Activated naive CD8-positive, alpha-beta T cell treated with anti-CD3 and anti-CD28 coated beads, Interleukin-2, amount 50 U/mL, for 24 hours (primary cell): ENCODE data around the gene PKP3.
"Not testable (repeated sequence)": the region's sequence is repeated elsewhere in the genome, so short reads cannot be mapped to it uniquely, and the experiment has no call there.

Source experiments
- ATAC-seq: fragments of 150-1000 bp; cut with Tn5 transposase; one replicate; pipeline ENCODE4 v1.10.0; 2021
- DNase-seq: peaks from one replicate; pipeline ENCODE4 v3.0.0; 2021
- H3K27ac Mint-ChIP-seq: one replicate; pipeline ENCODE4 v1.8.0; 2021; ENCODE audit warnings: mild to moderate bottlenecking, mixed read lengths
- H3K27me3 Mint-ChIP-seq: one replicate; pipeline ENCODE4 v1.8.0; 2021; ENCODE audit warnings: mixed read lengths
- H3K36me3 Mint-ChIP-seq: one replicate; pipeline ENCODE4 v1.8.0; 2021; ENCODE audit warnings: low read depth, mixed read lengths
- H3K4me1 Mint-ChIP-seq: one replicate; pipeline ENCODE4 v1.8.0; 2021; ENCODE audit warnings: mixed read lengths
- H3K4me3 Mint-ChIP-seq: one replicate; pipeline ENCODE4 v1.8.0; 2021; ENCODE audit warnings: mild to moderate bottlenecking, moderate library complexity, mixed read lengths
- H3K9me3 Mint-ChIP-seq: one replicate; pipeline ENCODE4 v1.8.0; 2021; ENCODE audit warnings: mixed read lengths

Gene PKP3

DNA sequence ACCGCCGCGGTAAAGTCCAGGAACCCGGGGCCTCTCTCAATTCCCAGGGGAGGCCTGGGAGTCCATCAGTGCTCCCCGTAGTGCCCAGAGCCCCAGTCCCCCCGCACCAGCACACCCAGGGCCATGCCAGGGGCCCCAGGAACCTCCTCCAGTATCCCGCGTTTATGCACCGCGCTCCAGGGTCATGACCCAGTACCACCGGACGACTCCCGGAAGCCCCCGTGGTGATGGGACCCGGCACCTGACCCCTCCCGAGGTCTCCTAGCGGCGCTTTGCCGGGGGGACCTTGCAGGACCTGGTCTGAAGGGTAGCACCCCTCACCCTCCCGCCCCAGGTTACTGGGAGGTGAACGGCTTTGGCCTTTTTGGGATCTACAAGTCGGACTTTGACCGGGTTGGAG lies 13.5 kb upstream of the PKP3 start:
- Mint-ChIP-seq H3K27me3 (peaks cover 3% of the 10 kb centered on the region), H3K27ac (no peak overlapping the region), H3K9me3 (no peaks in the 10 kb centered on the region), H3K4me3 (no peak overlapping the region), H3K4me1 (peaks cover 4% of the 10 kb centered on the region), H3K36me3 (no peaks in the 10 kb centered on the region)
- ATAC-seq (no peak), DNase-seq (no peak)

DNA sequence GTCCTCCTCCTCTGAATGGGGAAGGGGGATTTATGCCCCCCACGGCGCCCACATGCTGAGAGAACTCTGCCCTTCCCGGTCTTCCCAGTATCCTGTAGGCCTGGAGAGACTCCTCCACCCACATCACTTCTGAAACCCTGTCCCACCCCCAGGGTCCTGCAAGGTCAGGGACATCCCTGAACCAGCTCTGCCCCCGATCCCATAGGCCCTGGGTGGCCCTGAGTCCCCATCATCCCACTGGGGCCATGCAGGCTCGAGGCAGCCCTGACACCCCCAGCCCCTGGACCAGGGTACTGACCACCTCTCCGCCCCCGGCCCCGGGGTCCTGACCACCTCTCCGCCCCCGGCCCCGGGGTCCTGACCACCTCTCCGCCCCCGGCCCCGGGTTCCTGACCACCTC lies 13.0 kb upstream of the PKP3 start:
- no peaks in the 10 kb centered on the region for H3K9me3 Mint-ChIP-seq
- H3K27ac Mint-ChIP-seq: no peak overlapping the region
- no peak overlapping the region for H3K4me3 Mint-ChIP-seq
- H3K4me1 Mint-ChIP-seq: peaks cover 4% of the 10 kb centered on the region
- peaks cover 3% of the 10 kb centered on the region for H3K27me3 Mint-ChIP-seq
- ATAC-seq: no peak
- H3K36me3 Mint-ChIP-seq: no peaks in the 10 kb centered on the region
- DNase-seq: no peak

DNA sequence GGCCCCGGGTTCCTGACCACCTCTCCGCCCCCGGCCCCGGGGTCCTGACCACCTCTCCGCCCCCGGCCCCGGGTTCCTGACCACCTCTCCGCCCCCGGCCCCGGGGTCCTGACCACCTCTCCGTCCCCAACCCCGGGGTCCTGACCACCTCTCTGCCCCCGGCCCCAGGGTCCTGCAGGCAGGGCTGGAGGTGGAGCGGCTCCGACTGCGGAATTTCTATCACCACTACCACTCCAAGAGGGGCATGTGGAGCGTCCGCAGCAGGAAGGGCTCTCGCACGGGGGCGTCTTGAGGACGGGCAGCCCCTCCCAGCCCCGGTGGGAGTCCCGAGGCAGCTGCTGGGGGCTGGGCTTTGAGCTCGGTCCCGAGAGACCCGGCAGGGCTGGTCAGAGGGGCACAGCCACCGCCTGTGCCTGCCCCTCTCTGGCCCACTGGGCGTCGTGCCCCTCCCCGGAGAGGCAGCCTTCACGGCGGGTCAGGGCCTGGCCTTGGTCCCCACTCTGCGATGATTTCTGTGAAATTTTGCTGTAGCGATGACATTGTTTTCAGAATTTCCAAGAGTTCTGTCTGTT lies 12.4 kb upstream of the PKP3 start:
- peaks cover 4% of the 10 kb centered on the region for H3K4me1 Mint-ChIP-seq
- peaks cover under 1% of the 10 kb centered on the region for H3K36me3 Mint-ChIP-seq
- peaks cover under 1% of the 10 kb centered on the region for H3K9me3 Mint-ChIP-seq
- no peak for DNase-seq
- H3K27me3 Mint-ChIP-seq: peaks cover 3% of the 10 kb centered on the region
- no peak overlapping the region for H3K4me3 Mint-ChIP-seq
- no peak overlapping the region for H3K27ac Mint-ChIP-seq
- ATAC-seq: no peak

DNA sequence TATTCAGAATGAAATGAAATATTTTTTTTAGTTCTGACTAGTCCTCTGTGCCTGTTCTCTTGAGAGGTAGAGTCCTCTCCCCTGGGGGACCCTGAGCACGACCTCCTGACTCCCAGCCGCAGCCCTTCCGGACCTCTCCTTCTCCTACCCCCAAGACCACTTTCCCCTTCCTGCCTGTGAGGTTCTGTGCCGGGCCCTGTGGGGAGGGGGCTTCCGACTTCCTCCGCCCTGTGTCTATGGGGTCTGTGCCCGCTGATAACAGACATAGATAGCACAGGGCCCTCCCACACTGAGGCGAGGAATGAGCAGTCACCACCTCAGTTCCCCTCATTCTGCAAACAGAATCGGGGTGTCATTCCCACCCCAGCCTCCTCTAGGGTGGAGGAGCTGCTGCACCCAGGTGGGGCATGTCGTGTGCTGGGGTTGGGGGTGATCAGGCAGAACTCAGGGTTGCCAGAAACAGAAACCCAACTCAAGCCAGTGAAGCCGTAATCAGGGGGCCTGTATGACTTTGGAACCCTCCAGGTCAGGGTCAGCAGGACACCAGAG lies 11.9 kb upstream of the PKP3 start:
- H3K4me3 Mint-ChIP-seq: no peak overlapping the region
- DNase-seq: no peak
- no peak overlapping the region for H3K27ac Mint-ChIP-seq

DNA sequence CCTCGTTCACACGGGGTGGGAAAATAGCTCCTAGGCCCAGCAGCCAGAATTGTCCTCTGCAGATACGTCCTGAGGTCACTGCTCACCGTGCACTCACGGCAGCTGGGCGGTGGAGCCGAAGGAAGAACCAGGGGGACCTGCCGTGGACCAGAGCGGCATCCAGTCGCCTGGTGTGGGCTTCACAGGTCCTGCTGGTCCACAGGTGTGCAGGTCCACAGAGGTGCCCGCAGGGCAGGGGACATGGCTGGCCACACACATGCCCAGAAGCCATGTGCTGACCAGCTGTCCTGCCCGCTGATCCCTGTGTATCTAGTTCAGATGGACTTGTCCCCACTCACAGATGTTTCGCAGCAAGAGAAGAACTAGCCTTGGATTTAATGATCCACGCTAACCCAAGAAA lies 10.6 kb upstream of the PKP3 start:
- Mint-ChIP-seq H3K4me1 (peaks cover 4% of the 10 kb centered on the region), H3K27me3 (peaks cover 3% of the 10 kb centered on the region), H3K36me3 (peaks cover 6% of the 10 kb centered on the region), H3K4me3 (no peak overlapping the region), H3K27ac (no peak overlapping the region), H3K9me3 (peaks cover 8% of the 10 kb centered on the region)
- DNase-seq: no peak
- no peak for ATAC-seq

More for the DNA sequence above, 11.9 kb upstream of the PKP3 start:
- Mint-ChIP-seq H3K36me3 (peaks cover 4% of the 10 kb centered on the region), H3K4me1 (peaks cover 4% of the 10 kb centered on the region), H3K9me3 (peaks cover 7% of the 10 kb centered on the region), H3K27me3 (peaks cover 3% of the 10 kb centered on the region)
- ATAC-seq: no peak

DNA sequence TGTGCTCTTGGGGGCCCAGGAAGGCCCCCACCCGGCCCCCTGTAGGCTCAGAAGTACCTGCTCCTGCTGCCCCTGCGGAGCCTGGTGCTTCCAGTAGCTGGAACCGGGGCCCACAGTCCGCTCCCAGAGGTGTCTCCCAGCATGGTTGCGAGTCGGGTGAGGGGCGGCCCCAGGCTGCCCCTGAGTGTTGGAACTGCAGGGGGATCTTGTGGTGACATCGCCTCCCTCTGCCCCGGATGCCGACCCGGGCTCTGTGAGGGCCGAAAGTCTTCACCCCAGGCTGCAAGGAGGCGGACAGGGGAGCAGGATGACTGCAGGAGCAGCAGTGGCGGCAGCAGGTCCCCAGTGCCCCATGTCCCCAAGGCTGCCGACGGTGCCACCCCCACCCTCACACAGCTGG lies 9.5 kb upstream of the PKP3 start:
- DNase-seq: no peak

DNA sequence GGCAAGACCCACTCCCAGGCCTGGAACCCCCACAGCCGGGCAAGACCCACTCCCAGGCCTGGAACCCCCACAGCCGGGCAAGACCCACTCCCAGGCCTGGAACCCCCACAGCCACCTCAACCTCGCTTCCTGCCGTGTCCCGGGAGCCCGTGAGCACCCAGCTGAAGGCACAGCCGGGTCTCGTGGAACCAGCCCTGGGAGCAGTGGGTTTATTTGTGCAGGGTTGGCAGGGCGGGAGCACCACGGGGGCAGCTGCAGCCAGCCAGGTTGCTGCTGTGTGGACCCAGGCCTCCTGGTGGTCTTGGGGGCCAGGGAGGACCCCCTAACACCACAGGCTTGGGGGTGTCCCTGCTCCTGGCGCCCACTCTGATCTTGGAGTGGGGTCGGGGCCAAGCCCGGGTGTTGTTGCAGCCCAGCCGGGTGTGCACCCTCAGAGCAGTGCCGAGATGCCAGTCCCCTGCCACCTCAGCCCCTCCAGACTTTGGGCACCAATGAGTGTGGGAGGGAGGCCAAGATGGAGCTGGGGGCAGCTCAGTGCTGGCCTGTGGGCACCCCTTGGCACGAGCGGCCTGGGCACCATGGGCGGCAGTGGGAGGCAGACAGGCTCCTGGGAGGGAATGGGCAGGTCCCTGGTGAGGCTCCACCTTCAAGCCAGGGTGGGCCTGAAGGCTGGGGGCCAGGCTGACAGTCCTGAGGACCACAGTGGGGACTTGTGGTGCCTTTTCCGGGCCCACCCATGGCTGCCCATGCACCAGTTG lies 8.2 kb upstream of the PKP3 start:
- Mint-ChIP-seq H3K27ac (no peak overlapping the region), H3K4me1 (peaks cover 4% of the 10 kb centered on the region), H3K9me3 (peaks cover 8% of the 10 kb centered on the region), H3K36me3 (peaks cover 6% of the 10 kb centered on the region), H3K27me3 (peaks cover 3% of the 10 kb centered on the region), H3K4me3 (no peak overlapping the region)
- ATAC-seq: no peak
- DNase-seq: no peak

More for the DNA sequence above, 9.5 kb upstream of the PKP3 start:
- H3K4me3 Mint-ChIP-seq: no peak overlapping the region
- H3K36me3 Mint-ChIP-seq: peaks cover 6% of the 10 kb centered on the region
- peaks cover 3% of the 10 kb centered on the region for H3K27me3 Mint-ChIP-seq
- no peak for ATAC-seq
- peaks cover 4% of the 10 kb centered on the region for H3K4me1 Mint-ChIP-seq
- H3K27ac Mint-ChIP-seq: no peak overlapping the region
- peaks cover 8% of the 10 kb centered on the region for H3K9me3 Mint-ChIP-seq

DNA sequence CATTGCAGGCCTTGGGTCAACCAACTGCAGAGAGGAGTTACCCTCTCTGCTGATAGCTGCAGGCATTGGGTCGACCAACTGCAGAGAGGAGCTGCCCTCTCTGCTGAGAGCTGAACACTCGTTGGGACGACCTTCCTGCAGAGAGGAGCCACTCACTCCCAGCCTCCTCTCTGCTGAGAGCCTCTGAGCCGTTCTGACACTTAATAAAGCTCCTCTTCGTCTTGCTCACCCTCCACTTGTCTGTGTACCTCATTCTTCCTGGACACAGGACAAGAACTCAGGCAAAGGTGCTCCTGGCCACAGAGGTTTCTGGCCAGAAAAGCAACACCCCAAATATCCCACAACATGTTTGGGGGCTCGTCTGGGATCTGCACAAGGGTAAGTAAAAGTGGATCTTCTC lies 7.5 kb upstream of the PKP3 start:
- peaks cover 8% of the 10 kb centered on the region for H3K9me3 Mint-ChIP-seq
- peaks cover 6% of the 10 kb centered on the region for H3K36me3 Mint-ChIP-seq
- ATAC-seq (no peak), DNase-seq (no peak)
- peaks cover 3% of the 10 kb centered on the region for H3K27me3 Mint-ChIP-seq
- no peak overlapping the region for H3K4me3 Mint-ChIP-seq
- peaks cover 4% of the 10 kb centered on the region for H3K4me1 Mint-ChIP-seq
- no peak overlapping the region for H3K27ac Mint-ChIP-seq

DNA sequence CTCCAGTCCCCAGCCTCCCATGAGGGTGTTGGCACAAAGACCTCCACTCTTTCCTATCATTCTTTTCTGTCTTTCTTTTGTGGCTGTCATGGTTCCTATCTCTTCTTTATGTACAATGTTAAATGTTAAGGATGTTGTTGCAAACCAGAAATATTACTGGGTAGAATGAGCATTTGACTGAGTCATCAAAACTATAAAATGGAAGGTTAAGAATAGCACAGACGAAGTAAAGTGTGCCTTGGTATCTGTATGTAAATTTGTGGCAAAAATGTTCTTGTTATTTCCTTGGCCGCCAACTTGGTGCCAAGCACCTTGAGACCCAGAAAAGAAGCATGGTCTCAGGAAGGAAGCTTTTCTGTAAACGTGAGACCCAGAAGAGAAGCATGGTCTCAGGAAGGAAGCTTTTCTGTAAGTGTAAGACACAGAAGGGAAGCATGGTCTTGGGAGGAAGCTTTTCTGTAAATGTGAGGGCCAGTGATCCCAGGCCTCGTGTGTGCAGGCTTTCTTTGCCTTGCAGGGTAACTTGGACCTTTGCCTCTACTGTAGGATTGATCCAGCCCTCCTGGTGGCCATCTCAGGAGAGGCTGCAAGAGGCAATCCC lies 6.7 kb upstream of the PKP3 start:
- DNase-seq (no peak), ATAC-seq (no peak)
- Mint-ChIP-seq H3K27me3 (no peaks in the 10 kb centered on the region), H3K4me3 (no peak overlapping the region), H3K9me3 (peaks cover 8% of the 10 kb centered on the region), H3K4me1 (no peaks in the 10 kb centered on the region), H3K36me3 (peaks cover 6% of the 10 kb centered on the region), H3K27ac (no peak overlapping the region)

DNA sequence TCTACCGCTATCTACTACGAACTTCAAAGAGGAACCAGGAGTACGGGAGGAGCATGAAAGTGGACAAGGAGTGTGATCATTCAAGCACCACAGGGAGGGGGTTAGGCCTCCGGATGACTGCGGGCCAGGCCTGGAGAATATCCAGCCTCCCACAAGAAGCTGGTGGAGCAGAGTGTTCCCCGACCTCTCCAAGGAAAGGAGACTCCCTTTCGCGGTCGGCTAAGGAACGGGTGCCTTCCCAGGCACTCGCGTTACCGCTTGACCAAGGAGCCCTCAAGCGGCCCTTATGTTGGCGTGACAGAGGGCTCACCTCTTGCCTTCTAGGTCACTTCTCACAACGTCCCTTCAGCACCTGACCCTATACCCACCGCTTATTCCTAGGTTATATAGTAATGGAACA lies 4.6 kb upstream of the PKP3 start:
- not testable (repeated sequence) for H3K9me3 Mint-ChIP-seq, H3K27me3 Mint-ChIP-seq, H3K4me1 Mint-ChIP-seq, DNase-seq, H3K36me3 Mint-ChIP-seq, H3K4me3 Mint-ChIP-seq, H3K27ac Mint-ChIP-seq, ATAC-seq

DNA sequence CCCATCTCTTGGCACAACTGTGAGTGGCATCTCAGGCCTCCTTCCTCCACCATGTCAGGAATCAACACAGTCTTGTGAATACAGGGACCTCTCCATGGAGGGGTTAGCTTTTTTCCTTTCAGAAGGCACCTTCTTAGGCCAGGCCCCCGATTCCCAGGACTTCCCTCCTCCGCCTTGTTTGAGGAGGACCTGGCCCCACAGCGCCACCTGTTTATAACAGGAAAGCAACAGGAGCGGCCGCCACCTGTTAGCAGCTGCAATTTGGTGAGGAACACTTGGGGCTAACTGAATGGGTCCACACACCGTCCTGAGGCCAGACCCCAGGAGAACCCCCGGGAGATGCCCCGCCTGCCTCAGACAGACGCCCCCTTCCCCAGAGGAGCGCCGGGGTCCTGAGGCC lies 3.8 kb upstream of the PKP3 start:
- ATAC-seq: no peak
- no peak overlapping the region for H3K27ac Mint-ChIP-seq
- H3K9me3 Mint-ChIP-seq: peaks cover 8% of the 10 kb centered on the region
- no peak for DNase-seq
- H3K27me3 Mint-ChIP-seq: no peaks in the 10 kb centered on the region
- no peak overlapping the region for H3K4me3 Mint-ChIP-seq
- peaks cover 6% of the 10 kb centered on the region for H3K36me3 Mint-ChIP-seq
- H3K4me1 Mint-ChIP-seq: no peaks in the 10 kb centered on the region

DNA sequence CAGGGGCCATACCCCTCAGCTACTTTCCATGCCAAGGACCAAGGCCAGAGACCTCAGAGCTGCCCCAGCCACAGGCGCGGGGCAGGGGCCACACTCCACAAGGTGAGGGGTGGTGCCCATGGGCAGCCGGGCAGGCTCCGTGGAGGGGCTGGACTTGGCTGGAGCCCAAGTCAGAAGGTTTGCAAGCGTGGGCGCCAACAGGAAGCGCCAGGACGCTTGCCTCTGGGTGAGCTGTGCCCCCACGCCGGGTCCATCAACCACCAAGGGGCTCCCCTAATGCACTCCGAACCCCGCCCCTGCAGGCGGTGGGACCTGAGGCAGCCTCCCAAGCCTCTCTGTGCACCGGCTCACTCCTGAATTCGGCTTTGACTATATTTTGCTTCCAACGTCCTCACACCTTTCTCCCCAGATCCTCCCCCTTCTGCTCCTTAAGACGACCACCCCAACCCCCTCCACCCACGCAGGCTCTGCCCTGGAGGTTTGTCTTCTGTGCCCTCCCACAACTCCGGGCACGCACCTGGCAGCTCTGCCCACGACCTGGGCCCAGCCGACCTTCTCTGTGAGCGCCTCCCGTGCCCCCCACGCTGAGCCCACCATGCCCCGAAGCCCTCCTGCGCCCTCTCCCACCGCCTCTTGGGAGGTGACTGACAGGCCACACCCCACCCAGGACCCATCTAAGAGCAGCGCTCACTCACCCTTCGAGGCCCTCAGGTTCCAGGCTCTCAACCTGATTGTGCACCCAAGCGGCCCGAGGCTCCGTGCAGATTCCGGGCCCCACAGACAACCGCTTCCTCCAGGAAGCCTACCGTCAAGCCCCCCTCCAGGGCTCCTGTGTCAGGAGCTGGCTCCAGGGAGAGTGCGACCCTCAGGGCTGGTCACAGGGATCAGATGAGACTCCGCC lies 2.6 kb upstream of the PKP3 start:
- H3K9me3 Mint-ChIP-seq: peaks cover 8% of the 10 kb centered on the region
- no peaks in the 10 kb centered on the region for H3K4me1 Mint-ChIP-seq
- DNase-seq (no peak), ATAC-seq (no peak)
- no peak overlapping the region for H3K27ac Mint-ChIP-seq
- H3K36me3 Mint-ChIP-seq: peaks cover 6% of the 10 kb centered on the region
- H3K27me3 Mint-ChIP-seq: no peaks in the 10 kb centered on the region
- no peak overlapping the region for H3K4me3 Mint-ChIP-seq

DNA sequence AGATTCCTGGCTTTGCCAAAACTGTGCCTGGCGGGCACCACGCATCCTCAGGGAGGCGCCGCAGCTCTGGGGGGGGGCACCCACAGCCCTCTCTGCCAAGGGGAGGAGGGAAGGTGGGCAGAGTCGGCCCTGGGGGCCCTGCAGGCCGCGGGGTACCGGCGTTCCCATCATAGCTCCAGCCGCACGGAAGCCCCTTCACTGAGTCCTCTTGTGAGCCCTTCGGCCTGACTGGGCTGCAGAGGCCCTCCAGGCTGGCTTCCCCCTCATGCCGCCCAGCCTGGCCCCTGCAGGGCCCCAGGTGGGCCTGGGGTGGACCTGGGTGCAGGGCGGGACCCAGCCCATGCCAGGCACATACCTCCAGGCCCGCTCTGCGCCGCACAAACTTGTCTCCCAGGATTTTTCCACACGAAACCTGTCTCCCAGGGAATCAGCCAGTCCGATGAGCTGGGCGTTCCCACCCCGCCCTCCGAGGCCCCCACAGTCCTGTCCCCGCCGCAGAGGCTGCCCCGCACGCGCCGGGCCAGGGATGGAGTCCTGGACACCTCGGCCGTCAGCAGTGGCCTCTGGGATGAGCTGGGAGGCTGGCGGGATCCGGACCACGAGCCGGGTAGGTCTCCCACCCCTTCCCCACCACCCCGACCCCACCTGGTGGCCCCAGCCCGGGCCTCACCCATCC lies 1.8 kb upstream of the PKP3 start:
- DNase-seq (no peak), ATAC-seq (no peak)
- H3K27me3 Mint-ChIP-seq: no peaks in the 10 kb centered on the region
- H3K27ac Mint-ChIP-seq: no peak overlapping the region
- no peaks in the 10 kb centered on the region for H3K4me1 Mint-ChIP-seq
- H3K36me3 Mint-ChIP-seq: peaks cover 1% of the 10 kb centered on the region
- no peak overlapping the region for H3K4me3 Mint-ChIP-seq
- H3K9me3 Mint-ChIP-seq: peaks cover under 1% of the 10 kb centered on the region
